H1 (cell line): Measurements from ENCODE around the gene CREBBP. TPM values are rescaled to one million over a fixed set of nuclear protein-coding genes. Genes with fewer than 3 reads are reported as not detected.

ENCODE experiments used
- BCL11A ChIP-seq, 2 experiments: IDR thresholded peaks; one replicate each; pipeline ENCODE4 v1.6.1; 2011; ENCODE audit warnings: low read depth in 2 of 2, low read length in 2 of 2, mild to moderate bottlenecking in 2 of 2
- BRCA1 ChIP-seq: IDR thresholded peaks from 2 replicates; pipeline ENCODE4 v1.6.1; 2012; ENCODE audit warnings: low read depth, low read length, improper control_type of control experiment
- CBX5 ChIP-seq: fragments of 300-800, 300-1000 bp; sonication (generic); IDR thresholded peaks from 2 replicates; pipeline ENCODE4 v1.7.1; 2016; ENCODE audit warnings: antibody characterized with exemption, low read length, low read depth
- CEBPB ChIP-seq: IDR thresholded peaks from 2 replicates; pipeline ENCODE4 v1.6.1; 2012; ENCODE audit warnings: low read depth, low read length
- HDAC6 ChIP-seq: IDR thresholded peaks from one replicate; pipeline ENCODE4 v1.7.1; 2012; ENCODE audit warnings: low read depth, mild to moderate bottlenecking, inconsistent platforms, low read length, moderate library complexity
- KDM4A ChIP-seq: IDR thresholded peaks from one replicate; pipeline ENCODE4 v1.7.1; 2012; ENCODE audit warnings: low read depth, mild to moderate bottlenecking, moderate library complexity, low read length, inconsistent platforms; ENCODE audit not compliant: severe bottlenecking
- KDM5A ChIP-seq: fragments of 200-600 bp; IDR thresholded peaks from 2 replicates; pipeline ENCODE4 v1.7.1; 2012; ENCODE audit warnings: mild to moderate bottlenecking, low read length, inconsistent platforms, mixed read lengths
- MAFK ChIP-seq: IDR thresholded peaks from 2 replicates; pipeline ENCODE4 v1.6.1; 2012; ENCODE audit warnings: low read depth, mild to moderate bottlenecking, improper control_type of control experiment, low read length
- RXRA ChIP-seq: IDR thresholded peaks from 2 replicates; pipeline ENCODE4 v1.6.1; 2011; ENCODE audit warnings: low read depth, mild to moderate bottlenecking, low read length, moderate library complexity; ENCODE audit not compliant: insufficient read depth
- polyA plus RNA-seq, 7 experiments: library from polyadenylated mRNA; depleted of rRNA in 3 of 7; stranded (reverse) in 5 of 7; unstranded in 2 of 7; fragments of >200 nt in 5 of 7; fragments of 200-250 nt in 2 of 7; gene quantifications; 1 replicate in 5 of 7; 2 replicates in 1 of 7; 4 replicates in 1 of 7; pipeline versions ENCODE4 v1.2.1 to v1.2.3, GENCODE V29; 2011 to 2013; ENCODE audit warnings: missing spikeins in 2 of 7, mixed read lengths in 2 of 7
- total RNA-seq: library from RNA; stranded (reverse); fragmentation: NEBNext Ultra II Directional; extraction: Animal tissue kit (Norgen Biotek cat#: 25700); gene quantifications from 2 replicates; pipeline ENCODE4 v1.2.1, GENCODE V29; 2021
- TF ChIP-seq, protein P1 (sequence below), 3 experiments: IDR thresholded peaks; 1 replicate in 2 of 3; 2 replicates in 1 of 3; pipeline versions ENCODE4 v1.5.1 to v1.6.1; 2011; ENCODE audit warnings: low read length in 3 of 3, mild to moderate bottlenecking in 3 of 3, inconsistent platforms in 2 of 3, low read depth in 1 of 3, moderate library complexity in 1 of 3; ENCODE audit not compliant: insufficient read depth in 1 of 3; ENCODE audit errors: control extremely low read depth in 1 of 3

The CREBBP gene
- total and polyA plus RNA-seq, 2 of the 8 experiments (the other 6 are each of a cell fraction or from before 2014, with no cell fraction given), result 10.0 to 60.1 TPM

GRCh38 chr16:3907586-3907985, 27.1 kb upstream of the CREBBP start (continued):
- TF ChIP-seq, protein P1, sequence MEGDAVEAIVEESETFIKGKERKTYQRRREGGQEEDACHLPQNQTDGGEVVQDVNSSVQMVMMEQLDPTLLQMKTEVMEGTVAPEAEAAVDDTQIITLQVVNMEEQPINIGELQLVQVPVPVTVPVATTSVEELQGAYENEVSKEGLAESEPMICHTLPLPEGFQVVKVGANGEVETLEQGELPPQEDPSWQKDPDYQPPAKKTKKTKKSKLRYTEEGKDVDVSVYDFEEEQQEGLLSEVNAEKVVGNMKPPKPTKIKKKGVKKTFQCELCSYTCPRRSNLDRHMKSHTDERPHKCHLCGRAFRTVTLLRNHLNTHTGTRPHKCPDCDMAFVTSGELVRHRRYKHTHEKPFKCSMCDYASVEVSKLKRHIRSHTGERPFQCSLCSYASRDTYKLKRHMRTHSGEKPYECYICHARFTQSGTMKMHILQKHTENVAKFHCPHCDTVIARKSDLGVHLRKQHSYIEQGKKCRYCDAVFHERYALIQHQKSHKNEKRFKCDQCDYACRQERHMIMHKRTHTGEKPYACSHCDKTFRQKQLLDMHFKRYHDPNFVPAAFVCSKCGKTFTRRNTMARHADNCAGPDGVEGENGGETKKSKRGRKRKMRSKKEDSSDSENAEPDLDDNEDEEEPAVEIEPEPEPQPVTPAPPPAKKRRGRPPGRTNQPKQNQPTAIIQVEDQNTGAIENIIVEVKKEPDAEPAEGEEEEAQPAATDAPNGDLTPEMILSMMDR (IDR thresholded peaks at IDR 0.05; ENCODE audit: control extremely low read depth in 1 of 3, insufficient read depth in 1 of 3, low read depth in 1 of 3, low read length in 3 of 3), result no peak
- TF ChIP-seq KDM4A (no peak), BRCA1 (no peak), BCL11A (IDR thresholded peaks at IDR 0.05; ENCODE audit: low read depth in 2 of 2, low read length in 2 of 2) (no peak), CBX5 (no peak), KDM5A (no peak), HDAC6 (no peak), RXRA (no peak), MAFK (no peak), CEBPB (no peak)
